ENCODE data around the gene UQCRQ. TPM values are rescaled to one million over a fixed set of nuclear protein-coding genes. Genes with fewer than 3 reads are reported as not detected.

UQCRQ gene
- total RNA-seq, 4 donors from 2014 or later: 106 to 169 (median 128) TPM

- no peaks in the 10 kb centered on the region for H3K9me3 ChIP-seq
- 84 to 90% methylated on average over 1 of the region's 1 CpG for WGBS, 2 donors (ENCODE audit: low coverage in 1 of 2)
- H3K27me3 ChIP-seq: no peaks in the 10 kb centered on the region
- ATAC-seq: no peak
- TF ChIP-seq EP300 (IDR thresholded peaks at IDR 0.05): no peak
- TF ChIP-seq, protein P1, sequence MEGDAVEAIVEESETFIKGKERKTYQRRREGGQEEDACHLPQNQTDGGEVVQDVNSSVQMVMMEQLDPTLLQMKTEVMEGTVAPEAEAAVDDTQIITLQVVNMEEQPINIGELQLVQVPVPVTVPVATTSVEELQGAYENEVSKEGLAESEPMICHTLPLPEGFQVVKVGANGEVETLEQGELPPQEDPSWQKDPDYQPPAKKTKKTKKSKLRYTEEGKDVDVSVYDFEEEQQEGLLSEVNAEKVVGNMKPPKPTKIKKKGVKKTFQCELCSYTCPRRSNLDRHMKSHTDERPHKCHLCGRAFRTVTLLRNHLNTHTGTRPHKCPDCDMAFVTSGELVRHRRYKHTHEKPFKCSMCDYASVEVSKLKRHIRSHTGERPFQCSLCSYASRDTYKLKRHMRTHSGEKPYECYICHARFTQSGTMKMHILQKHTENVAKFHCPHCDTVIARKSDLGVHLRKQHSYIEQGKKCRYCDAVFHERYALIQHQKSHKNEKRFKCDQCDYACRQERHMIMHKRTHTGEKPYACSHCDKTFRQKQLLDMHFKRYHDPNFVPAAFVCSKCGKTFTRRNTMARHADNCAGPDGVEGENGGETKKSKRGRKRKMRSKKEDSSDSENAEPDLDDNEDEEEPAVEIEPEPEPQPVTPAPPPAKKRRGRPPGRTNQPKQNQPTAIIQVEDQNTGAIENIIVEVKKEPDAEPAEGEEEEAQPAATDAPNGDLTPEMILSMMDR (IDR thresholded peaks at IDR 0.05): no peak
- TF ChIP-seq POLR2AphosphoS5 (IDR thresholded peaks at IDR 0.05): no peak
- no peak for TF ChIP-seq POLR2A (IDR thresholded peaks at IDR 0.05)
- no peak overlapping the region for H3K27ac ChIP-seq
- peaks cover 4 to 77% of the 10 kb centered on the region in 2 donors for H3K36me3 ChIP-seq
- no peak overlapping the region for H3K4me3 ChIP-seq
- peaks cover 0 to 13% (median 0%) of the 10 kb centered on the region in 3 donors for H3K4me1 ChIP-seq
These were observed 9.7 kb downstream of the UQCRQ start for GRCh38 chr5:132876020-132876759.

GRCh38 chr5:132877466-132877865 is 11.0 kb downstream of the UQCRQ start:
- ATAC-seq: no peak
- TF ChIP-seq EP300 (IDR thresholded peaks at IDR 0.05) (no peak), POLR2AphosphoS5 (IDR thresholded peaks at IDR 0.05) (no peak), POLR2A (IDR thresholded peaks at IDR 0.05) (no peak)
- TF ChIP-seq, protein P1 (IDR thresholded peaks at IDR 0.05): no peak
- H3K27ac ChIP-seq: peak overlapping the region in 1 of 4 donors; percentile 9

DNA sequence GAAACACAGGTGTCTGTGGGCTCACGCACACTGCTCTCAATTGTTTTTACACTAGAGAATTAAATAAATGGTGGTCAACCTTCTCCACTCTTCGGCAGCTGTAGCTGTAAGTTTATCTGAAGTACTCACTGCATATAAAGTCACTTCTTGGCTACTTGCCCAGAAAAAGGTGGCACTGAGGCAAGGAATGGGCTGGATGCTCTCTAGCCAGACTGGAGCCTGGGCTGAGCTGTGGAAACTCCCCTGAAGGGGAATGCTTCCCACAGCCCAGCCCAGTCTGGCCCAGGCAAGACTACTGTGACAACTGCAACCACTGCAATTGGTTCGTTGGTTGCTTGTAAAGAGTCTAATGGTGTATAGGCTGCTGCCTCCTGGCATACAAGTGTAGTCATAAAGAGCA is 11.5 kb downstream of the UQCRQ start:
- TF ChIP-seq POLR2AphosphoS5 (IDR thresholded peaks at IDR 0.05) (no peak), POLR2A (IDR thresholded peaks at IDR 0.05) (no peak), EP300 (IDR thresholded peaks at IDR 0.05) (no peak)
- TF ChIP-seq, protein P1 (IDR thresholded peaks at IDR 0.05): no peak
- no peak overlapping the region for H3K4me3 ChIP-seq
- H3K9me3 ChIP-seq: no peaks in the 10 kb centered on the region
- peak overlapping the region in 1 of 4 donors; percentile 9 for H3K27ac ChIP-seq
- H3K36me3 ChIP-seq: peaks cover 4 to 84% of the 10 kb centered on the region in 2 donors
- peaks cover 0 to 13% (median 0%) of the 10 kb centered on the region in 3 donors for H3K4me1 ChIP-seq
- no peaks in the 10 kb centered on the region for H3K27me3 ChIP-seq
- 20 to 100% methylated on average over 1 to 2 of the region's 3 CpGs for WGBS, 2 donors (ENCODE audit: low coverage in 1 of 2)
- no peak for ATAC-seq

More at GRCh38 chr5:132877466-132877865, 11.0 kb downstream of the UQCRQ start:
- H3K9me3 ChIP-seq: no peaks in the 10 kb centered on the region
- H3K36me3 ChIP-seq: peaks cover 4 to 80% of the 10 kb centered on the region in 2 donors
- WGBS, 2 donors (ENCODE audit: low coverage in 1 of 2): 58 to 61% methylated on average over 2 of the region's 2 CpGs
- no peaks in the 10 kb centered on the region for H3K27me3 ChIP-seq
- no peak overlapping the region for H3K4me3 ChIP-seq
- H3K4me1 ChIP-seq: peaks cover 0 to 13% (median 0%) of the 10 kb centered on the region in 3 donors

DNA sequence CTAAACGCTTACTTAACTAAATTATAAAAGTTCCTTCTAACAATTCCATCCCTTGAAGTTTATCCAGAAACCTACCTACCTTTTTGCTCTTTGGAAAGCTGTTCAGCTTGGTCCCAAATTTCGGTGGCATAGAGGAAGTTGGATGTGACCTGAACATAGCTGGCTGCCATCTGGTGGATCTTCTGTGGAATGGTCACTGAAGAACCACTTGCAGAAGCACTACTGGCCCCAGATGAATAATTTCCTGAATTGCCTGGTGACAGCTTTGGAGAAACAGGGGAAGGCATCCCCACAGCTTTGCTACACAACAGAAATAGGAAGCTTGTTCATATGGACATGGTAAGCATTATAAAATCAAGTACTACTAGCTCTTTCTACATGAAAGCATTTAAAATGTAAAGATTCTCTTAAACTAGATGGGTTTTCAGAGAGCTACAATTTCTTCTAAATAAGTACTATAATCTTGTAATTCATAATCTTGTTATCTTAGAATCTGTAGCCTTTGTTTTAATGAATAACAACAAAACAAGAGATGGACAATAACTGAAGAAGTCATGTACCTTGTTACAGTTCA is 16.9 kb downstream of the UQCRQ start:
- no peak overlapping the region for H3K27ac ChIP-seq
- H3K36me3 ChIP-seq: peaks cover 16 to 94% of the 10 kb centered on the region in 2 donors
- H3K4me1 ChIP-seq: peaks cover 0 to under 1% (median 0%) of the 10 kb centered on the region in 3 donors
- H3K27me3 ChIP-seq: no peaks in the 10 kb centered on the region
- no peaks in the 10 kb centered on the region for H3K9me3 ChIP-seq
- no peak for TF ChIP-seq EP300 (IDR thresholded peaks at IDR 0.05)
- no peak for TF ChIP-seq POLR2A (IDR thresholded peaks at IDR 0.05)
- TF ChIP-seq POLR2AphosphoS5 (IDR thresholded peaks at IDR 0.05): no peak
- TF ChIP-seq, protein P1 (IDR thresholded peaks at IDR 0.05): peak; percentile 36 to 66 (median 60)
- 25 to 41% methylated on average over 2 of the region's 2 CpGs for WGBS, 2 donors (ENCODE audit: low coverage in 1 of 2)
- ATAC-seq: peak; percentile 63
- H3K4me3 ChIP-seq: no peak overlapping the region

Measured in gastroesophageal sphincter (tissue), 4 donors.